HG02588 (cell line): ENCODE results near the gene CDK14.

ENCODE experiments used
- ATAC-seq: cut with Tn5 transposase; IDR thresholded peaks from one replicate; pipeline ENCODE4 v1.9.1; 2021; ENCODE audit warnings: mild to moderate bottlenecking, moderate library complexity; ENCODE audit not compliant: unreplicated experiment

The CDK14 gene

GRCh38 chr7:90596671-90597562 is 796 bp downstream of the CDK14 start:
- peak; percentile 18 for ATAC-seq

- ATAC-seq, result no peak
Measured at GRCh38 chr7:90597563-90598253, 1.6 kb downstream of the CDK14 start.

- no peak for ATAC-seq
Measured at GRCh38 chr7:90599038-90599437, 2.9 kb downstream of the CDK14 start.

GRCh38 chr7:90599892-90600555 is 3.9 kb downstream of the CDK14 start:
- ATAC-seq, result no peak

GRCh38 chr7:90602303-90602702 is 6.2 kb downstream of the CDK14 start:
- ATAC-seq, result no peak

- no peak for ATAC-seq
Measured at GRCh38 chr7:90603346-90603745, 7.2 kb downstream of the CDK14 start.

- ATAC-seq, result no peak
Measured at GRCh38 chr7:90604383-90604782, 8.3 kb downstream of the CDK14 start.

GRCh38 chr7:90605055-90605454 is 8.9 kb downstream of the CDK14 start:
- ATAC-seq, result no peak

- no peak for ATAC-seq
Measured at GRCh38 chr7:90607196-90607595, 11.1 kb downstream of the CDK14 start.

GRCh38 chr7:90610105-90610504 is 14.0 kb downstream of the CDK14 start:
- no peak for ATAC-seq

GRCh38 chr7:90611115-90611514 is 15.0 kb downstream of the CDK14 start:
- ATAC-seq, result peak; percentile 47

- peak; percentile 78 for ATAC-seq
Measured at GRCh38 chr7:90613088-90613498, 17.0 kb downstream of the CDK14 start.

GRCh38 chr7:90617442-90617841 is 21.3 kb downstream of the CDK14 start:
- ATAC-seq, result no peak

- no peak for ATAC-seq
Measured at GRCh38 chr7:90618876-90619275, 22.8 kb downstream of the CDK14 start.

GRCh38 chr7:90621125-90621746 is 25.1 kb downstream of the CDK14 start:
- ATAC-seq, result peak; percentile 83

GRCh38 chr7:90621747-90622140 is 25.6 kb downstream of the CDK14 start:
- no peak for ATAC-seq

GRCh38 chr7:90622670-90623069 is 26.5 kb downstream of the CDK14 start:
- ATAC-seq, result no peak

- no peak for ATAC-seq
Measured at GRCh38 chr7:90624225-90624911, 28.2 kb downstream of the CDK14 start.

GRCh38 chr7:90625051-90625450 is 28.9 kb downstream of the CDK14 start:
- ATAC-seq, result no peak

GRCh38 chr7:90625562-90625961 is 29.4 kb downstream of the CDK14 start:
- ATAC-seq, result no peak

GRCh38 chr7:90626013-90626412 is 29.9 kb downstream of the CDK14 start:
- ATAC-seq, result no peak
